IPS-20b (cell line): Measurements from ENCODE around the gene CKB.

ENCODE experiments used
- H3K27ac ChIP-seq: one replicate; pipeline ENCODE4 v1.5.1; 2013; ENCODE audit warnings: low read length
- H3K27me3 ChIP-seq: 2 replicates; pipeline ENCODE4 v1.6.1; 2013; ENCODE audit warnings: mild to moderate bottlenecking, low read length, inconsistent platforms; ENCODE audit not compliant: insufficient read depth
- H3K36me3 ChIP-seq: 2 replicates; pipeline ENCODE4 v1.6.1; 2013; ENCODE audit warnings: low read depth, mild to moderate bottlenecking, inconsistent platforms, low read length, moderate library complexity; ENCODE audit not compliant: insufficient read depth
- H3K4me1 ChIP-seq: 2 replicates; pipeline ENCODE4 v1.6.1; 2013; ENCODE audit warnings: mild to moderate bottlenecking, control low read depth, inconsistent platforms, low read length, moderate library complexity; ENCODE audit not compliant: insufficient read depth
- H3K4me3 ChIP-seq: 2 replicates; pipeline ENCODE4 v1.5.1; 2013; ENCODE audit warnings: mild to moderate bottlenecking, low read length, inconsistent platforms
- H3K9ac ChIP-seq: 2 replicates; pipeline ENCODE4 v1.6.1; 2013; ENCODE audit warnings: low read depth, mild to moderate bottlenecking, inconsistent platforms, low read length, moderate library complexity
- H3K9me3 ChIP-seq: 2 replicates; pipeline ENCODE4 v1.6.1; 2013; ENCODE audit warnings: mild to moderate bottlenecking, low read depth, low read length, inconsistent platforms; ENCODE audit not compliant: insufficient read depth

The CKB gene

GRCh38 chr14:103533999-103534575 lies 11.5 kb upstream of the CKB start:
- Histone ChIP-seq H3K36me3 (peaks cover 19% of the 10 kb centered on the region), H3K27ac (no peak overlapping the region), H3K4me3 (no peak overlapping the region), H3K9ac (no peak overlapping the region), H3K9me3 (no peaks in the 10 kb centered on the region), H3K27me3 (peaks cover 8% of the 10 kb centered on the region; the same call in 1 of the 2 replicates), H3K4me1 (0 out of 2 replicates have a peak, but pooled peaks cover 4% of the 10 kb centered on the region)

- H3K4me1 ChIP-seq, result peaks cover 4% of the 10 kb centered on the region; the same call in 1 of the 2 replicates
- peaks cover 19% of the 10 kb centered on the region for H3K36me3 ChIP-seq
- H3K27ac ChIP-seq, result no peak overlapping the region
- H3K4me3 ChIP-seq, result no peak overlapping the region
- peaks cover 3% of the 10 kb centered on the region; the same call in 1 of the 2 replicates for H3K27me3 ChIP-seq
- H3K9ac ChIP-seq, result no peak overlapping the region
- no peaks in the 10 kb centered on the region for H3K9me3 ChIP-seq
These were observed 10.7 kb upstream of the CKB start for GRCh38 chr14:103533137-103533998.

GRCh38 chr14:103532216-103533136 lies 9.8 kb upstream of the CKB start:
- Histone ChIP-seq H3K4me1 (peaks cover 4% of the 10 kb centered on the region; the same call in 1 of the 2 replicates), H3K4me3 (no peak overlapping the region), H3K9me3 (no peaks in the 10 kb centered on the region), H3K36me3 (peaks cover 19% of the 10 kb centered on the region), H3K27ac (no peak overlapping the region), H3K27me3 (no peaks in the 10 kb centered on the region), H3K9ac (no peak overlapping the region)

GRCh38 chr14:103531421-103532215 lies 9.0 kb upstream of the CKB start:
- H3K9me3 ChIP-seq, result no peaks in the 10 kb centered on the region
- H3K36me3 ChIP-seq, result peaks cover 19% of the 10 kb centered on the region
- H3K27ac ChIP-seq, result no peak overlapping the region
- H3K4me1 ChIP-seq, result peaks cover 4% of the 10 kb centered on the region; the same call in 1 of the 2 replicates
- H3K27me3 ChIP-seq, result no peaks in the 10 kb centered on the region
- H3K4me3 ChIP-seq, result no peak overlapping the region
- no peak overlapping the region for H3K9ac ChIP-seq

GRCh38 chr14:103530831-103531230 lies 8.2 kb upstream of the CKB start:
- Histone ChIP-seq H3K36me3 (peaks cover 19% of the 10 kb centered on the region), H3K4me1 (peaks cover 4% of the 10 kb centered on the region; the same call in 1 of the 2 replicates), H3K9ac (no peak overlapping the region)

GRCh38 chr14:103530390-103530789 lies 7.8 kb upstream of the CKB start:
- Histone ChIP-seq H3K9ac (no peak overlapping the region), H3K4me1 (peaks cover 4% of the 10 kb centered on the region; the same call in 1 of the 2 replicates), H3K4me3 (peak overlapping the region; percentile 96; the same call in 1 of the 2 replicates)

More at GRCh38 chr14:103530831-103531230, 8.2 kb upstream of the CKB start:
- Histone ChIP-seq H3K9me3 (no peaks in the 10 kb centered on the region), H3K27me3 (no peaks in the 10 kb centered on the region; the same call in 1 of the 2 replicates), H3K27ac (no peak overlapping the region), H3K4me3 (no peak overlapping the region)

GRCh38 chr14:103529383-103530365 lies 7.0 kb upstream of the CKB start:
- H3K27me3 ChIP-seq, result peaks cover 9% of the 10 kb centered on the region
- H3K9ac ChIP-seq, result peak overlapping the region; percentile 87
- peaks cover 4% of the 10 kb centered on the region; the same call in 1 of the 2 replicates for H3K4me1 ChIP-seq
- H3K4me3 ChIP-seq, result peak overlapping the region; percentile 96
- H3K36me3 ChIP-seq, result peaks cover 13% of the 10 kb centered on the region
- no peaks in the 10 kb centered on the region for H3K9me3 ChIP-seq
- no peak overlapping the region for H3K27ac ChIP-seq

More at GRCh38 chr14:103530390-103530789, 7.8 kb upstream of the CKB start:
- peaks cover 2% of the 10 kb centered on the region; the same call in 1 of the 2 replicates for H3K27me3 ChIP-seq
- H3K9me3 ChIP-seq, result no peaks in the 10 kb centered on the region
- H3K36me3 ChIP-seq, result peaks cover 19% of the 10 kb centered on the region
- H3K27ac ChIP-seq, result no peak overlapping the region

- Histone ChIP-seq H3K27ac (peak within 1 kb of the TSS; percentile 18), H3K9me3 (no peaks in the 10 kb centered on the region), H3K4me1 (peaks cover 4% of the 10 kb centered on the region; the same call in 1 of the 2 replicates), H3K36me3 (peaks cover 11% of the 10 kb centered on the region), H3K4me3 (peak within 1 kb of the TSS; percentile 96), H3K9ac (peak within 1 kb of the TSS; percentile 87), H3K27me3 (peaks cover 18% of the 10 kb centered on the region)
These were observed 6.2 kb upstream of the CKB start, which contains the start of gene TRMT61A for GRCh38 chr14:103528587-103529382. TRMT61A (plus strand) TSS chr14:103529196; CDS start chr14:103529979, 783 bp downstream.

- H3K9me3 ChIP-seq, result no peaks in the 10 kb centered on the region
- peak overlapping the region; percentile 78 for H3K9ac ChIP-seq
- H3K27ac ChIP-seq, result no peak overlapping the region
- peak overlapping the region; percentile 80 for H3K4me3 ChIP-seq
- H3K4me1 ChIP-seq, result peaks cover 4% of the 10 kb centered on the region; the same call in 1 of the 2 replicates
- H3K36me3 ChIP-seq, result peaks cover 11% of the 10 kb centered on the region
- H3K27me3 ChIP-seq, result peaks cover 24% of the 10 kb centered on the region
These were observed 5.5 kb upstream of the CKB start for GRCh38 chr14:103528146-103528586.
